ENCODE results near the gene PPP2R1A.

GRCh38 chr19:52248241-52248640, 58.4 kb downstream of the PPP2R1A start:
- TF ChIP-seq POLR2A (IDR thresholded peaks at IDR 0.05), result no peak
- TF ChIP-seq, protein P1, sequence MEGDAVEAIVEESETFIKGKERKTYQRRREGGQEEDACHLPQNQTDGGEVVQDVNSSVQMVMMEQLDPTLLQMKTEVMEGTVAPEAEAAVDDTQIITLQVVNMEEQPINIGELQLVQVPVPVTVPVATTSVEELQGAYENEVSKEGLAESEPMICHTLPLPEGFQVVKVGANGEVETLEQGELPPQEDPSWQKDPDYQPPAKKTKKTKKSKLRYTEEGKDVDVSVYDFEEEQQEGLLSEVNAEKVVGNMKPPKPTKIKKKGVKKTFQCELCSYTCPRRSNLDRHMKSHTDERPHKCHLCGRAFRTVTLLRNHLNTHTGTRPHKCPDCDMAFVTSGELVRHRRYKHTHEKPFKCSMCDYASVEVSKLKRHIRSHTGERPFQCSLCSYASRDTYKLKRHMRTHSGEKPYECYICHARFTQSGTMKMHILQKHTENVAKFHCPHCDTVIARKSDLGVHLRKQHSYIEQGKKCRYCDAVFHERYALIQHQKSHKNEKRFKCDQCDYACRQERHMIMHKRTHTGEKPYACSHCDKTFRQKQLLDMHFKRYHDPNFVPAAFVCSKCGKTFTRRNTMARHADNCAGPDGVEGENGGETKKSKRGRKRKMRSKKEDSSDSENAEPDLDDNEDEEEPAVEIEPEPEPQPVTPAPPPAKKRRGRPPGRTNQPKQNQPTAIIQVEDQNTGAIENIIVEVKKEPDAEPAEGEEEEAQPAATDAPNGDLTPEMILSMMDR (IDR thresholded peaks at IDR 0.05), result no peak

All from lower leg skin (tissue), 3 donors.